K562 (cell line): Measurements from ENCODE around the gene EPHB3. TPM values are rescaled to one million over a fixed set of nuclear protein-coding genes. Genes with fewer than 3 reads are reported as not detected.

Experiments used
- ATAC-seq: fragments of 200-7000 bp; cut with Tn5 transposase; 3 replicates; pipeline ENCODE4 v1.9.1; 2020; ENCODE audit warnings: moderate library complexity
- BruUV-seq: library from RNA; stranded (reverse); fragments of 400-500 nt; replicated peaks from 2 replicates; lab custom pipeline; 2021; lab: Mats Ljungman, UMichigan
- CTCF ChIA-PET: fragments of 300-600 bp; formaldehyde crosslinking; extraction: SDS; loops from one replicate; lab custom pipeline; 2021; ENCODE audit warnings: low intra/inter-chr PET ratio; lab: Yijun Ruan, JAX
- POLR2A ChIA-PET: fragments of 300-600, 350-650 bp; sonication (Branson Sonifier 250); formaldehyde crosslinking; extraction: SDS; loops from one replicate; lab custom pipeline; 2021; ENCODE audit warnings: antibody characterized with exemption, inconsistent platforms; lab: Yijun Ruan, JAX
- DNase-seq, 4 experiments: peaks; one replicate each; pipeline versions ENCODE4 v3.0.0 to v3.0.0-alpha.2; 2011 to 2018; ENCODE audit warnings: low spot score in 3 of 4, mixed read lengths in 3 of 4; ENCODE audit errors: extremely low read depth in 1 of 4
- FAIRE-seq: peaks from 2 replicates; lab custom pipeline; 2011; peaks lifted over from hg19 to GRCh38; lab: Jason Lieb, UNC
- H2AFZ ChIP-seq: 2 replicates; pipeline ENCODE4 v1.6.0; 2011; ENCODE audit warnings: low read depth, low read length, control low read depth, inconsistent platforms
- H3K27ac ChIP-seq: fragments of 200-600 bp; 3 replicates; pipeline ENCODE4 v1.8.0; 2011; ENCODE audit warnings: low read depth, mild to moderate bottlenecking, control low read depth, inconsistent platforms, low read length, moderate library complexity, mixed read lengths; ENCODE audit errors: extremely low read depth
- H3K27me3 ChIP-seq, 2 experiments: fragments of 300-600 bp in 1 of 2; 2 replicates in 1 of 2; 3 replicates in 1 of 2; pipeline versions ENCODE4 v1.6.0 to v1.8.0; 2011; ENCODE audit warnings: inconsistent platforms in 2 of 2, low read length in 2 of 2, mild to moderate bottlenecking in 1 of 2, mixed read lengths in 1 of 2, moderate library complexity in 1 of 2; ENCODE audit not compliant: control insufficient read depth in 2 of 2, insufficient read depth in 2 of 2
- H3K36me3 ChIP-seq: fragments of 300-600 bp; 3 replicates; pipeline ENCODE4 v1.8.0; 2011; ENCODE audit warnings: mild to moderate bottlenecking, low read length, inconsistent platforms; ENCODE audit not compliant: control insufficient read depth, insufficient read depth
- H3K4me1 ChIP-seq, 2 experiments: fragments of 200-600 bp in 1 of 2; replicated peaks in 1 of 2; 2 replicates in 1 of 2; 3 replicates in 1 of 2; pipeline versions ENCODE4 v1.5.1 to v1.8.0; 2011; ENCODE audit warnings: inconsistent platforms in 2 of 2, low read length in 2 of 2, mild to moderate bottlenecking in 1 of 2, mixed read lengths in 1 of 2, moderate library complexity in 1 of 2; ENCODE audit not compliant: control insufficient read depth in 2 of 2, insufficient read depth in 2 of 2
- H3K4me2 ChIP-seq: 2 replicates; pipeline ENCODE4 v1.6.1; 2011; ENCODE audit warnings: low read length, control low read depth, inconsistent platforms, mixed read lengths; ENCODE audit not compliant: insufficient read depth
- H3K4me3 ChIP-seq: fragments of 200-600 bp; sonication (generic), shearing (Covaris generic); 2 replicates; pipeline ENCODE4 v1.5.1; 2016; ENCODE audit warnings: control low read depth, inconsistent platforms
- H3K79me2 ChIP-seq: fragments of 200-600 bp; 3 replicates; pipeline ENCODE4 v1.8.0; 2011; ENCODE audit warnings: low read length, inconsistent platforms; ENCODE audit not compliant: control insufficient read depth, insufficient read depth
- H3K9ac ChIP-seq, 2 experiments: 2 replicates each; pipeline versions ENCODE4 v1.6.0 to v1.6.1; 2011; ENCODE audit warnings: low read depth in 2 of 2, low read length in 2 of 2, control low read depth in 1 of 2, inconsistent platforms in 1 of 2, mild to moderate bottlenecking in 1 of 2, mixed read lengths in 1 of 2; ENCODE audit not compliant: insufficient read depth in 1 of 2
- H3K9me1 ChIP-seq: one replicate; pipeline ENCODE4 v1.6.0; 2011; ENCODE audit warnings: inconsistent platforms, mild to moderate bottlenecking, low read length, moderate library complexity; ENCODE audit not compliant: control insufficient read depth, insufficient read depth
- H3K9me3 ChIP-seq: replicated peaks from 2 replicates; pipeline ENCODE4 v1.5.1; 2011; ENCODE audit warnings: low read depth, low read length, inconsistent platforms; ENCODE audit not compliant: control insufficient read depth, insufficient read depth
- H4K20me1 ChIP-seq: replicated peaks from 2 replicates; pipeline ENCODE4 v1.6.1; 2011; ENCODE audit warnings: low read length, inconsistent platforms, mixed read lengths; ENCODE audit not compliant: control insufficient read depth, insufficient read depth
- HBP1 ChIP-seq: fragments of 450-650 bp; formaldehyde crosslinking; IDR thresholded peaks from 2 replicates; pipeline ENCODE4 v1.4.0; 2022; ENCODE audit warnings: missing genetic modification characterization
- HOMEZ ChIP-seq: fragments of 250-450 bp; sonication (Bioruptor Pico); IDR thresholded peaks from 2 replicates; pipeline ENCODE4 v1.4.0; 2020; ENCODE audit warnings: mild to moderate bottlenecking, moderate library complexity
- MAZ ChIP-seq, 2 experiments: fragments of 450-650 bp in 1 of 2; sonication (generic) in 1 of 2; formaldehyde crosslinking; IDR thresholded peaks in 1 of 2; conservative IDR thresholded peaks in 1 of 2; 2 replicates each; pipeline versions ENCODE4 v1.4.0 to v1.5.0; 2020; ENCODE audit warnings: mild to moderate bottlenecking in 1 of 2, missing genetic modification reagents in 1 of 2
- MTA3 ChIP-seq: fragments of 450-650 bp; formaldehyde crosslinking; IDR thresholded peaks from 2 replicates; pipeline ENCODE4 v1.6.1; 2017; ENCODE audit warnings: mild to moderate bottlenecking, borderline replicate concordance
- NR2C2 ChIP-seq, 2 experiments: fragments of 200-800 bp in 1 of 2; sonication (Bioruptor generic) in 1 of 2; sonication (generic) in 1 of 2; formaldehyde crosslinking in 1 of 2; IDR thresholded peaks; 2 replicates each; pipeline versions ENCODE4 v1.6.1 to v1.8.0; 2016 to 2022; ENCODE audit warnings: mild to moderate bottlenecking in 1 of 2, missing compliant biosample characterization in 1 of 2, missing genetic modification characterization in 1 of 2, missing genetic modification reagents in 1 of 2
- POLR2B ChIP-seq: fragments of 450-650 bp; IDR thresholded peaks from 2 replicates; pipeline ENCODE4 v1.6.1; 2018; ENCODE audit warnings: low read depth; ENCODE audit not compliant: partially characterized antibody
- TAF7 ChIP-seq: fragments of 450-650 bp; IDR thresholded peaks from 2 replicates; pipeline ENCODE4 v1.6.1; 2016; ENCODE audit warnings: missing genetic modification characterization, missing compliant biosample characterization
- ZNF274 ChIP-seq: IDR thresholded peaks from 2 replicates; pipeline ENCODE4 v1.6.1; 2011; ENCODE audit warnings: low read depth, mild to moderate bottlenecking, low read length, moderate library complexity, borderline replicate concordance
- ZNF717 ChIP-seq: fragments of 250-450 bp; sonication (Bioruptor Pico); IDR thresholded peaks from 2 replicates; pipeline ENCODE4 v1.5.0; 2021
- WGBS: fragments of 100-300 bp; shearing (Covaris generic); methylation state at CpG from one replicate; pipeline ENCODE4 v1.1.6; 2016; ENCODE audit warnings: low coverage, mixed read lengths; ENCODE audit not compliant: insufficient coverage; ENCODE audit errors: missing lambda C conversion rate; 5-methylcytosine and 5-hydroxymethylcytosine counted together
- in situ Hi-C: fragments of 300-500 bp; cut with MboI; formaldehyde crosslinking; loops from 4 replicates; pipeline ENCODE4 v1.15.0; 2018; ENCODE audit warnings: inconsistent platforms, mixed read lengths
- intact Hi-C: fragments of 100-400 bp; cut with micrococcal nuclease; formaldehyde crosslinking; loops from 2 replicates; pipeline ENCODE4 v1.14.2; 2022
- polyA plus RNA-seq, 8 experiments: library from polyadenylated mRNA; depleted of rRNA in 4 of 8; stranded (reverse) in 5 of 8; unstranded in 3 of 8; fragments of >200 nt; fragmentation: Nextera tagmentation in 2 of 8; fragmentation: Illumina TruSeq in 1 of 8; extraction: Ambion mirVana in 2 of 8; extraction: Trizol in 1 of 8; gene quantifications; 2 replicates each; pipeline versions ENCODE4 v1.2.1 to v1.2.3, GENCODE V29; 2011 to 2014; ENCODE audit warnings: inconsistent platforms in 1 of 8, missing spikeins in 1 of 8
- total RNA-seq, 7 experiments: library from RNA; depleted of rRNA in 6 of 7; stranded (reverse); fragments of >200 nt in 6 of 7; fragmentation: Illumina TruSeq in 2 of 7; extraction: Trizol in 2 of 7; gene quantifications; 2 replicates each; pipeline versions ENCODE4 v1.2.1 to v1.2.3, GENCODE V29; 2011 to 2021; ENCODE audit warnings: low replicate concordance in 1 of 7
- TF ChIP-seq, protein P1 (sequence below): sonication (generic); formaldehyde crosslinking; IDR thresholded peaks from 2 replicates; pipeline ENCODE4 v1.8.1; 2022; ENCODE audit warnings: missing genetic modification reagents

Gene EPHB3
- total and polyA plus RNA-seq, 9 of the 15 experiments (the other 6 are each of a cell fraction or from before 2014, with no cell fraction given) = not detected

GRCh38 chr3:184560531-184560930, 1.1 kb upstream of the EPHB3 start:
- TF ChIP-seq MTA3 = no peak
- TF ChIP-seq POLR2B = no peak
- no peak for TF ChIP-seq ZNF274
- TF ChIP-seq HBP1 (CRISPR knock-in tag) = no peak
- TF ChIP-seq HOMEZ = no peak
- TF ChIP-seq MAZ (CRISPR knock-in tag; conservative IDR thresholded peaks at IDR 0.05 in 1 of 2, IDR thresholded peaks at IDR 0.05 in 1 of 2) = no peak
- no peak for TF ChIP-seq TAF7
- no peak for TF ChIP-seq NR2C2 (CRISPR knock-in tag; IDR thresholded peaks at IDR 0.05)
- TF ChIP-seq NR2C2 (tag; IDR thresholded peaks at IDR 0.05) = no peak
- TF ChIP-seq ZNF717 (CRISPR knock-in tag) = no peak
- TF ChIP-seq, protein P1, sequence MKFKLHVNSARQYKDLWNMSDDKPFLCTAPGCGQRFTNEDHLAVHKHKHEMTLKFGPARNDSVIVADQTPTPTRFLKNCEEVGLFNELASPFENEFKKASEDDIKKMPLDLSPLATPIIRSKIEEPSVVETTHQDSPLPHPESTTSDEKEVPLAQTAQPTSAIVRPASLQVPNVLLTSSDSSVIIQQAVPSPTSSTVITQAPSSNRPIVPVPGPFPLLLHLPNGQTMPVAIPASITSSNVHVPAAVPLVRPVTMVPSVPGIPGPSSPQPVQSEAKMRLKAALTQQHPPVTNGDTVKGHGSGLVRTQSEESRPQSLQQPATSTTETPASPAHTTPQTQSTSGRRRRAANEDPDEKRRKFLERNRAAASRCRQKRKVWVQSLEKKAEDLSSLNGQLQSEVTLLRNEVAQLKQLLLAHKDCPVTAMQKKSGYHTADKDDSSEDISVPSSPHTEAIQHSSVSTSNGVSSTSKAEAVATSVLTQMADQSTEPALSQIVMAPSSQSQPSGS (CRISPR knock-in tag) = no peak
- no TSS peak for BruUV-seq
- Histone ChIP-seq H3K9ac (no peak overlapping the region), H3K27ac (no peak overlapping the region), H3K36me3 (no peaks in the 10 kb centered on the region), H3K79me2 (no peaks in the 10 kb centered on the region), H3K27me3 (peaks cover 27 to 72% of the 10 kb centered on the region in 2 experiments), H2AFZ (no peak overlapping the region), H3K4me1 (peaks cover 0 to 8% of the 10 kb centered on the region in 2 experiments; a peak in 2 of 5 replicates), H3K9me1 (no peaks in the 10 kb centered on the region), H3K4me3 (no peak overlapping the region), H4K20me1 (0 out of 2 replicates have a peak, but pooled peaks cover 3% of the 10 kb centered on the region), H3K4me2 (no peak overlapping the region), H3K9me3 (no peaks in the 10 kb centered on the region)
- in situ Hi-C loops (no loop called here), intact Hi-C loops (no loop called here)
- DNase-seq (no peak), ATAC-seq (no peak), FAIRE-seq (no peak)
- POLR2A ChIA-PET = interaction anchor here (1.5 kb wide), 1 partner anchor 218 kb away, joined by 7 read pairs; no protein-coding TSS in a partner anchor
- 0% methylated on average over 3 of the region's 3 CpGs for WGBS
- CTCF ChIA-PET = interaction anchor here (0.7 to 1.7 kb wide), 3 partner anchors 20 to 243 kb away, joined by 3 to 12 read pairs (median 4); no protein-coding TSS in a partner anchor
